MCF 10A (cell line): ENCODE results near the gene CARD11. TPM values are rescaled to one million over a fixed set of nuclear protein-coding genes. Genes with fewer than 3 reads are reported as not detected.

ENCODE experiments used
- BruUV-seq: library from RNA; stranded (reverse); fragments of 400-500 nt; replicated peaks from 2 replicates; lab custom pipeline; 2021; lab: Mats Ljungman, UMichigan
- CTCF ChIA-PET: fragments of 300-600 bp; sonication (Branson Sonifier 250); formaldehyde crosslinking; extraction: SDS; loops from one replicate; lab custom pipeline; 2021; ENCODE audit warnings: antibody characterized with exemption, inconsistent platforms; lab: Yijun Ruan, JAX
- POLR2A ChIA-PET: fragments of 300-600, 350-650 bp; sonication (Branson Sonifier 250); formaldehyde crosslinking; extraction: SDS; loops from one replicate; lab custom pipeline; 2020; ENCODE audit warnings: antibody characterized with exemption, inconsistent platforms; lab: Yijun Ruan, JAX
- DNase-seq: peaks from one replicate; pipeline ENCODE4 v3.0.0-alpha.2; 2018; ENCODE audit not compliant: unreplicated experiment
- H3K27ac Mint-ChIP-seq: one replicate; pipeline ENCODE4 v1.8.0; 2022; ENCODE audit warnings: mild to moderate bottlenecking, low read depth, mixed read lengths; ENCODE audit not compliant: unreplicated experiment
- H3K27me3 Mint-ChIP-seq: one replicate; pipeline ENCODE4 v1.8.0; 2022; ENCODE audit warnings: mixed read lengths; ENCODE audit not compliant: insufficient read depth, unreplicated experiment
- H3K36me3 Mint-ChIP-seq: one replicate; pipeline ENCODE4 v1.8.0; 2022; ENCODE audit warnings: mild to moderate bottlenecking, moderate library complexity, mixed read lengths; ENCODE audit not compliant: insufficient read depth, unreplicated experiment
- H3K4me1 Mint-ChIP-seq: one replicate; pipeline ENCODE4 v1.8.0; 2022; ENCODE audit warnings: mixed read lengths; ENCODE audit not compliant: insufficient read depth, unreplicated experiment
- H3K4me3 Mint-ChIP-seq: one replicate; pipeline ENCODE4 v1.8.0; 2022; ENCODE audit warnings: mild to moderate bottlenecking, moderate library complexity, mixed read lengths; ENCODE audit not compliant: unreplicated experiment
- H3K9me3 Mint-ChIP-seq: one replicate; pipeline ENCODE4 v1.8.0; 2022; ENCODE audit warnings: mixed read lengths; ENCODE audit not compliant: unreplicated experiment
- intact Hi-C: fragments of 100-400 bp; cut with micrococcal nuclease; formaldehyde crosslinking; loops from 2 replicates; pipeline ENCODE4 v1.14.1; 2022
- total RNA-seq: library from RNA; stranded (reverse); gene quantifications from 2 replicates; pipeline ENCODE4 v1.2.3, GENCODE V29; 2022
- TF ChIP-seq, protein P1 (sequence below): fragments of 200-600 bp; IDR thresholded peaks from one replicate; pipeline ENCODE4 v1.8.0; 2022; ENCODE audit warnings: antibody characterized with exemption, mild to moderate bottlenecking; ENCODE audit not compliant: unreplicated experiment

The CARD11 gene
- total RNA-seq, 1 experiment from 2014 or later = not detected

GRCh38 chr7:2923886-2924574 is 119.6 kb downstream of the CARD11 start:
- intact Hi-C loops = no loop called here

GRCh38 chr7:2923291-2923781 is 120.3 kb downstream of the CARD11 start:
- no peak overlapping the region for H3K27ac Mint-ChIP-seq
- TF ChIP-seq, protein P1, sequence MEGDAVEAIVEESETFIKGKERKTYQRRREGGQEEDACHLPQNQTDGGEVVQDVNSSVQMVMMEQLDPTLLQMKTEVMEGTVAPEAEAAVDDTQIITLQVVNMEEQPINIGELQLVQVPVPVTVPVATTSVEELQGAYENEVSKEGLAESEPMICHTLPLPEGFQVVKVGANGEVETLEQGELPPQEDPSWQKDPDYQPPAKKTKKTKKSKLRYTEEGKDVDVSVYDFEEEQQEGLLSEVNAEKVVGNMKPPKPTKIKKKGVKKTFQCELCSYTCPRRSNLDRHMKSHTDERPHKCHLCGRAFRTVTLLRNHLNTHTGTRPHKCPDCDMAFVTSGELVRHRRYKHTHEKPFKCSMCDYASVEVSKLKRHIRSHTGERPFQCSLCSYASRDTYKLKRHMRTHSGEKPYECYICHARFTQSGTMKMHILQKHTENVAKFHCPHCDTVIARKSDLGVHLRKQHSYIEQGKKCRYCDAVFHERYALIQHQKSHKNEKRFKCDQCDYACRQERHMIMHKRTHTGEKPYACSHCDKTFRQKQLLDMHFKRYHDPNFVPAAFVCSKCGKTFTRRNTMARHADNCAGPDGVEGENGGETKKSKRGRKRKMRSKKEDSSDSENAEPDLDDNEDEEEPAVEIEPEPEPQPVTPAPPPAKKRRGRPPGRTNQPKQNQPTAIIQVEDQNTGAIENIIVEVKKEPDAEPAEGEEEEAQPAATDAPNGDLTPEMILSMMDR = no peak
- H3K9me3 Mint-ChIP-seq = peaks cover 7% of the 10 kb centered on the region
- ChIA-PET POLR2A (no interaction called here), CTCF (interaction anchor here (0.5 to 0.7 kb wide), 2 partner anchors 14 to 33 kb away, joined by 3 read pairs; no protein-coding TSS in a partner anchor)
- H3K4me3 Mint-ChIP-seq = no peak overlapping the region
- intact Hi-C loops = no loop called here
- H3K27me3 Mint-ChIP-seq = no peaks in the 10 kb centered on the region
- no TSS peak for BruUV-seq
- DNase-seq = no peak
- H3K4me1 Mint-ChIP-seq = peaks cover 6% of the 10 kb centered on the region
- no peaks in the 10 kb centered on the region for H3K36me3 Mint-ChIP-seq

More at GRCh38 chr7:2923886-2924574, 119.6 kb downstream of the CARD11 start:
- Mint-ChIP-seq H3K4me1 (peaks cover 6% of the 10 kb centered on the region), H3K27me3 (no peaks in the 10 kb centered on the region), H3K27ac (no peak overlapping the region), H3K9me3 (peaks cover 7% of the 10 kb centered on the region), H3K36me3 (no peaks in the 10 kb centered on the region), H3K4me3 (no peak overlapping the region)
- TF ChIP-seq, protein P1 = no peak
- DNase-seq = no peak
- BruUV-seq = no TSS peak
- POLR2A ChIA-PET = no interaction called here
- CTCF ChIA-PET = interaction anchor here (0.5 to 0.6 kb wide), 3 partner anchors 33 to 1686 kb away, joined by 3 to 4 read pairs (median 3); no protein-coding TSS in a partner anchor

- Mint-ChIP-seq H3K27me3 (no peaks in the 10 kb centered on the region), H3K9me3 (peaks cover 7% of the 10 kb centered on the region), H3K27ac (no peak overlapping the region), H3K4me3 (no peak overlapping the region), H3K36me3 (no peaks in the 10 kb centered on the region), H3K4me1 (peaks cover 6% of the 10 kb centered on the region)
- intact Hi-C loops = no loop called here
- TF ChIP-seq, protein P1 = no peak
- ChIA-PET POLR2A (no interaction called here), CTCF (interaction anchor here (0.7 kb wide), 1 partner anchor 14 kb away, joined by 3 read pairs; no protein-coding TSS in a partner anchor)
- no peak for DNase-seq
- BruUV-seq = no TSS peak
Measured at GRCh38 chr7:2922866-2923265, 120.8 kb downstream of the CARD11 start.

DNA sequence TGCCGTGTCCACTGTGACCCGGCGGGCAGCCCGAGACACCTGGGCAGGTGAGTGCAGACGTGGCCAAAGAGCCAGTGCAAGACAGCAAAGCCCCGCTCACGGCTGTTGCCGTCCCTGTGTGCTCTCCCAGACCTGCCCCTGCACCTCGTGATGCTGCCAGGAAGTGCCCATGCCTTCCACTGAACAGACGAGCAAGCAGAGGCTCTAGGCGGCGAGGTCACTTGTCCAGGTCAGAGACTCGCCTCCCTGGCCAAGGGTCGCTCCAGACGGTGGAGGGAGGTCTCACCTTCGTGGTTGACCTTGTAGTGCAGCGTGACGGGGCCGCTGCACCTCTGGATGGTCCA is 121.3 kb downstream of the CARD11 start:
- BruUV-seq = no TSS peak

More for the DNA sequence above, 121.3 kb downstream of the CARD11 start:
- DNase-seq = no peak
- Mint-ChIP-seq H3K36me3 (no peaks in the 10 kb centered on the region), H3K27me3 (peaks cover 1% of the 10 kb centered on the region), H3K4me1 (peaks cover 6% of the 10 kb centered on the region), H3K9me3 (peaks cover 7% of the 10 kb centered on the region), H3K27ac (no peak overlapping the region), H3K4me3 (no peak overlapping the region)
- POLR2A ChIA-PET = no interaction called here
- intact Hi-C loops = no loop called here
- TF ChIP-seq, protein P1 = no peak
- CTCF ChIA-PET = no interaction called here
